ENCODE data around the gene TRPV6. TPM values are rescaled to one million over a fixed set of nuclear protein-coding genes. Genes with fewer than 3 reads are reported as not detected.

The TRPV6 gene
- total RNA-seq, 1 donor from 2014 or later: not detected

- DNase-seq (ENCODE audit: extremely low spot score, unreplicated experiment): peak; percentile 59
- TF ChIP-seq, protein P1, sequence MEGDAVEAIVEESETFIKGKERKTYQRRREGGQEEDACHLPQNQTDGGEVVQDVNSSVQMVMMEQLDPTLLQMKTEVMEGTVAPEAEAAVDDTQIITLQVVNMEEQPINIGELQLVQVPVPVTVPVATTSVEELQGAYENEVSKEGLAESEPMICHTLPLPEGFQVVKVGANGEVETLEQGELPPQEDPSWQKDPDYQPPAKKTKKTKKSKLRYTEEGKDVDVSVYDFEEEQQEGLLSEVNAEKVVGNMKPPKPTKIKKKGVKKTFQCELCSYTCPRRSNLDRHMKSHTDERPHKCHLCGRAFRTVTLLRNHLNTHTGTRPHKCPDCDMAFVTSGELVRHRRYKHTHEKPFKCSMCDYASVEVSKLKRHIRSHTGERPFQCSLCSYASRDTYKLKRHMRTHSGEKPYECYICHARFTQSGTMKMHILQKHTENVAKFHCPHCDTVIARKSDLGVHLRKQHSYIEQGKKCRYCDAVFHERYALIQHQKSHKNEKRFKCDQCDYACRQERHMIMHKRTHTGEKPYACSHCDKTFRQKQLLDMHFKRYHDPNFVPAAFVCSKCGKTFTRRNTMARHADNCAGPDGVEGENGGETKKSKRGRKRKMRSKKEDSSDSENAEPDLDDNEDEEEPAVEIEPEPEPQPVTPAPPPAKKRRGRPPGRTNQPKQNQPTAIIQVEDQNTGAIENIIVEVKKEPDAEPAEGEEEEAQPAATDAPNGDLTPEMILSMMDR (IDR thresholded peaks at IDR 0.05): no peak
- H3K9me3 Mint-ChIP-seq (ENCODE audit: unreplicated experiment): no peaks in the 10 kb centered on the region
Measured at GRCh38 chr7:142896741-142897379, 11.3 kb upstream of the TRPV6 start.

GRCh38 chr7:142896151-142896550 is 10.6 kb upstream of the TRPV6 start:
- no peaks in the 10 kb centered on the region for H3K36me3 Mint-ChIP-seq (ENCODE audit: unreplicated experiment)
- no peak overlapping the region for H3K4me3 Mint-ChIP-seq (ENCODE audit: unreplicated experiment)
- H3K9me3 Mint-ChIP-seq (ENCODE audit: unreplicated experiment): no peaks in the 10 kb centered on the region
- peaks cover 6% of the 10 kb centered on the region for H3K27me3 Mint-ChIP-seq (ENCODE audit: unreplicated experiment)
- no peaks in the 10 kb centered on the region for H3K4me1 Mint-ChIP-seq (ENCODE audit: unreplicated experiment)
- no peak overlapping the region for H3K27ac Mint-ChIP-seq (ENCODE audit: unreplicated experiment)
- DNase-seq (ENCODE audit: extremely low spot score, unreplicated experiment): peak; percentile 54
- TF ChIP-seq, protein P1 (IDR thresholded peaks at IDR 0.05): no peak

More at GRCh38 chr7:142896741-142897379, 11.3 kb upstream of the TRPV6 start:
- Mint-ChIP-seq H3K4me3 (ENCODE audit: unreplicated experiment) (no peak overlapping the region), H3K36me3 (ENCODE audit: unreplicated experiment) (no peaks in the 10 kb centered on the region), H3K27me3 (ENCODE audit: unreplicated experiment) (peaks cover 6% of the 10 kb centered on the region), H3K4me1 (ENCODE audit: unreplicated experiment) (no peaks in the 10 kb centered on the region), H3K27ac (ENCODE audit: unreplicated experiment) (no peak overlapping the region)

- no peaks in the 10 kb centered on the region for H3K36me3 Mint-ChIP-seq (ENCODE audit: unreplicated experiment)
- H3K4me3 Mint-ChIP-seq (ENCODE audit: unreplicated experiment): no peak overlapping the region
- H3K9me3 Mint-ChIP-seq (ENCODE audit: unreplicated experiment): no peaks in the 10 kb centered on the region
- peaks cover 5% of the 10 kb centered on the region for H3K27me3 Mint-ChIP-seq (ENCODE audit: unreplicated experiment)
- TF ChIP-seq, protein P1 (IDR thresholded peaks at IDR 0.05): no peak
- DNase-seq (ENCODE audit: extremely low spot score, unreplicated experiment): peak; percentile 56
- no peak overlapping the region for H3K27ac Mint-ChIP-seq (ENCODE audit: unreplicated experiment)
- H3K4me1 Mint-ChIP-seq (ENCODE audit: unreplicated experiment): no peaks in the 10 kb centered on the region
Measured at GRCh38 chr7:142894985-142895593, 9.5 kb upstream of the TRPV6 start.

DNA sequence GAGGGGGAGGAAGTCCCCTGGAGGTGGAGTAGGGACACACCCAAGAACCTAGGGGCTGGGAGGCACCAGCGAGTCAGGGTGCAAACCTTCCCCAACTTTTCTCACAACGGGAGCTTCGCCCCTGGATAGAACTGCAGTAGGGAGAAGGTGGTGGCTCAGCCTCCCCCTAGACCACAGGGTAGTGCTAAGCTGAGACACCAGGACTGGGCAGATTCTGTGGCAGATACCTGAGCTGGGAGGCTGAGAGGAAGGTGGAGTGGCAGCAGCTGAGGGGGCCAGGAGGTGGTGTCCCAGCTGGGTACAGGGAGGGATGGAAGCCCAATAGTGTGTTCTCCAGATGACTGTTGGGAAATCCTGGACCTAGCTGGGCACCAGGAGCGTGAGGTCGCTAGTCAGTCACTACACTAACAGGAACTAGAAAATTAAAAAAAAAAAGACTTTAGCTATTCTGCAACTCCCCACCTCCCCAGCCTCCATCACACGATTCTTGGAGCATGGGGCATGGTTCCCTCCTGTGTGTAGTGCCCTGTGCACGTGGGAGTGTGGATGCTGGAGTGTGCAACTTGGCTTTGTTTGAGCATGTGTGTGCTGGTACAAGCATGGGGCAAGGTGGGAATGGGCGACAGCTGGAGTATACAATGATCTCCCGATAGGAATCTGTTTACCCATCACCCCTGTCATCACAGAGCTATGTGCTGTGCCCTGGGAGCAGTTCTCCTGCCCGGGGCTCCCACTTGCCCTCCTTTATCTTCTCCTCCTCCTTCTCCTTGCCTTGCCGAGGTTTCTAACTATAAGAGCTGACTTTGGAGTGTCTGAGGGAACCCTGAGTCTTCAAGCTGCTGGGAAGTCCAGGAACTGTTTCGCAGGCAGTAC is 8.8 kb upstream of the TRPV6 start:
- Mint-ChIP-seq H3K4me1 (ENCODE audit: unreplicated experiment) (no peaks in the 10 kb centered on the region), H3K4me3 (ENCODE audit: unreplicated experiment) (no peak overlapping the region), H3K9me3 (ENCODE audit: unreplicated experiment) (no peaks in the 10 kb centered on the region), H3K27me3 (ENCODE audit: unreplicated experiment) (peaks cover 3% of the 10 kb centered on the region), H3K36me3 (ENCODE audit: unreplicated experiment) (no peaks in the 10 kb centered on the region), H3K27ac (ENCODE audit: unreplicated experiment) (no peak overlapping the region)
- DNase-seq (ENCODE audit: extremely low spot score, unreplicated experiment): peak; percentile 74
- TF ChIP-seq, protein P1 (IDR thresholded peaks at IDR 0.05): no peak

DNA sequence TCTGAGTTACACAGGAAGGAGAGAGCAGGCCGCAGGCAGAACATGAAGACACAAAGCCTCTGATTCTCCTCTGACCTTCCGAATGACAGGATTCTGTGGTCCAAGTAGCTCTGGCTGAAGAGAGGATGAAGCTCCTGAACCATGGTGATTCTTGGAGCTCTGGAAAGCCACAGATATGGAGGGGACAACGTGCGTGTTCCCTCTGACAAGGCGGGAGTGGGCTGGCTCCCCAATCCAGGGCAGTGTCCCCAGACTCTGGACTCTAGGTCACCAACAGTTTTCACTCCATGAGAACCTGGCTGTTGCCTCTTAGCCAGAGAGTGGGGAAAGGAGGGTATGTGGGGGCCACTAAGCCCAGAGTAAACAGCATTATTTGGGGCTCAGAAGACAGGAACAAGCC is 7.4 kb upstream of the TRPV6 start:
- TF ChIP-seq, protein P1 (IDR thresholded peaks at IDR 0.05): no peak

More for the DNA sequence above, 7.4 kb upstream of the TRPV6 start:
- H3K4me3 Mint-ChIP-seq (ENCODE audit: unreplicated experiment): no peak overlapping the region
- H3K9me3 Mint-ChIP-seq (ENCODE audit: unreplicated experiment): no peaks in the 10 kb centered on the region
- no peaks in the 10 kb centered on the region for H3K36me3 Mint-ChIP-seq (ENCODE audit: unreplicated experiment)
- H3K27me3 Mint-ChIP-seq (ENCODE audit: unreplicated experiment): peaks cover 3% of the 10 kb centered on the region
- peak; percentile 49 for DNase-seq (ENCODE audit: extremely low spot score, unreplicated experiment)
- H3K27ac Mint-ChIP-seq (ENCODE audit: unreplicated experiment): no peak overlapping the region
- no peaks in the 10 kb centered on the region for H3K4me1 Mint-ChIP-seq (ENCODE audit: unreplicated experiment)

Data from osteocyte (in vitro differentiated cells).